ENCODE measurements around the gene RBM8A.

The RBM8A gene

DNA sequence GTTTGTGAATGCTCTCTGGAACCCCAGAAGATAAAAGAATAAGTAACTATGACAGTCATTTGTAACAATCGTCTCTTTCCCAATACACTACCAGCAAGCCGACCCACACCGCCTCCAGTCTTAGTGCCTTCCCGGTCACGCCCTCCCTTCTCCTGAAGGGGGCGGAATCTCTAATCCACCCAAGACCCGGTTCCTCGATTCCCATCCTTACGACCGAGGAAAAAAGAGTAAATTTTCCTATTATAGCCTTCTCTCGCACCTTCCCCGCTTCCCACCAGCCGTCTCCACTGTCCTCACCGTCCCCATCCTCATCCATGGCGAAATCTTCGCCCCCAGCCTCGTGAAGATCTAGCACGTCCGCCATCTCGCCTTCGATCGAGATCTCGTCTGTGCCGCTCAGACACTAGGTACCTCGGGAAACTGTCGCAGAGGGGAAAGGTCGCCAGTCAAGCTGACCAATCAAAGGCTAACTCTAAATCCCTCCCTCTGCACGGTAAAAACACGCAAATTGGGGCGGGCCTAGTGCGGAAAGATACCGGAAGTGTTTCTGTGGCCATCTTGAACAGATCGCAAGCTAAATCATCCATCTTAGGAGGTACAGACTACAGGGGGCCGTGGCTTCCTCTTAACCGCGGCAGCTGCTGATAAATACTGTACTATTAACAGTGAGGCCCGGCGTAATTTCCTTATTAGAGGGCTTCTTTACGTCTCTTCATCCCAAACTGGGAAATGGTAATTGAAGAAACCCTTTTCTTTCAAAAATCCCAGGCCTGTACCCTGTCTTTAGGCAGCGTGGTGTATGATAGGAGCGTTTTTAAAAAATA, at the start of gene RBM8A:
Gene RBM8A (minus strand): TSS at position 422 of the 824 bp plus-strand sequence. CDS start 58 bp downstream, at position 364.
- DNase-seq = peak; percentile 90

DNA sequence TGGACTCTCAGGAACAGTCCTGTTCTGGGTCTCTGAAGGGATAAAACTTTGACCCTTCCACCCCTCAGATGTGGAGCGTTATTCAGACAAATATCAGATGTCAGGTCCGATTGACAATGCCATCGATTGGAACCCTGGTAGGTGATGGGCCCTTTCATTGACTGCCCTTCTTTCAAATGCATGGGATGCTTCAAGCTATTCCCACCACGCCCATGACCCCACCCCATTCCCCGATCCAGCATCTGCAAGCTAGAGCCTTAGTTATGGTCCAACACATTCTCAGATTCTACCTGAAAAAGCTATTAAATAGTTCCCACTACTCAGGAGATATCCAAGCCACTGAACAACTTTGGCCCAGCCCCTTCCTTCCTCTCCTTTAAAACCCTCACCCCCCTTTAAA, 49.7 kb upstream of the RBM8A start:
- no peak for DNase-seq

DNA sequence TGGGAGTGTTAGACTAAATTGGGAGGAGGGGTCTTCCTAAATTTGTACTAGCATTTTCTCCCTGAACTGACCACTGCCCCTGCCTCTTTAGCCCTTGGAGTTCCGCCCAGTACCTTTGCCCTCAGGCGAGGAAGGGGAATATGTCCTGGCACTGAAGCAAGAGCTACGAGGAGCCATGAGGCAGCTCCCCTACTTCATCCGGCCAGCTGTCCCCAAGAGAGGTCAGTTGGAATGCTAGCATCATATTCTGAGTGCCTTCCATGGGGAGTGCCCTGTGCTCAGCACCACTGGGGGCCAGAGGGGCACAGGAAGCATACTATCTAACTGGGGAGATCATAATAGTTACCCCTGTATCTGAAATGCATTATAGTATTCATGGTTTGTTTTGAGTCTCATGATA, 47.9 kb upstream of the RBM8A start:
- no peak for DNase-seq

DNA sequence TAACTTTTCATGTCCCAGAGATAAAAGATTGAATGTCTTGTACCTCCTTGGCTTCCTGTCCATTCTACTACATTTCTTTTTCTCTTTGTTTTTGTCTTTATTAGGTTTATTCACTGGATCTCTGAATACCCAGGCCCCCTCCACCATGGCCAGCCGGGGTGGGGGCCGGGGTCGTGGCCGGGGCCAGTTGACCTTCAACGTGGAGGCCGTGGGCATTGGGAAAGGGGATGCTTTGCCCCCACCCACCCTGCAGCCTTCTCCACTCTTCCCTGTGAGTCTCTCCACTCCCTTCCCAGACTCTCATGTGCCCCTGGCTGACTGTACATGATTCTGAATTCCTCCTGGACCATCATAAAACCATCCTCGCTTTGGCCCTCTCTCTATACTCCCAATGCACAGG, 47.4 kb upstream of the RBM8A start:
- no peak for DNase-seq

DNA sequence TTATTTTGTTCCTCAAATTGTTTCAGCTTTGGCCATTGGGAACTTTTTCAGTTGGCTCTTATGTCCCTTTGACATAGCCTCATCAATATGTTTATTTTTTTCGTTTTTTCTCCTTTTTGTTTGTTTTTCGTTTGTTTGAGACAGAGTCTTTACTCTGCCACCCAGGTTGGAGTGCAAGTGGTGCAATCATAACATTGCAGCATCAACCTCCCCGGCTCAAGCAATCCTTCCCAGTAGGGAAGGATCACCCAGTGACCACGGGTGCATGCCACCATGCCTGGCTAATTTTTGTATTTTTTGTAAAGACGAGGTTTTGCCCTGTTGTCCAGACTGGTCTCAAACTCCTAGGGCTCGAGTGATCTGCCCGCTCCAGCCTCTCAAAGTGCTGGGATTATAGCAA, 45.3 kb upstream of the RBM8A start:
- DNase-seq = no peak

DNA sequence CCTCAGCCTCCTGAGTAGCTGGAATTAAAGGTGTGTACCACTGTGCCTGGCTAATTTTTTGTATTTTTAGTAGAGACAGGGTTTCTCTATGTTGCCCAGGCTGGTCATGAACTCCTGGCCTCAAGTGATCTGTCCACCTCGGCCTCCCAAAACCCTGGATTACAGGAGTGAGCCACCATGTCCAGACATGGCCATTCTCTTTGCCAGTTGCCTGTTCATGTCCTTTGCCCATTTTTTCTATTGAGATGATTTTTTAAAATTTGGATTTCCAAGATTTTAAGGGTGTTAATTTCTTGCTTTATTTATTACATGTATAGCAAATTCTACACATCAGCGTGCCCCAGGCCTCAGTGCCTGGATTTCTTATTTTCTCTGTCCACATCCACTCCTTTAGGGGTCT, 40.0 kb upstream of the RBM8A start:
- no peak for DNase-seq

DNA sequence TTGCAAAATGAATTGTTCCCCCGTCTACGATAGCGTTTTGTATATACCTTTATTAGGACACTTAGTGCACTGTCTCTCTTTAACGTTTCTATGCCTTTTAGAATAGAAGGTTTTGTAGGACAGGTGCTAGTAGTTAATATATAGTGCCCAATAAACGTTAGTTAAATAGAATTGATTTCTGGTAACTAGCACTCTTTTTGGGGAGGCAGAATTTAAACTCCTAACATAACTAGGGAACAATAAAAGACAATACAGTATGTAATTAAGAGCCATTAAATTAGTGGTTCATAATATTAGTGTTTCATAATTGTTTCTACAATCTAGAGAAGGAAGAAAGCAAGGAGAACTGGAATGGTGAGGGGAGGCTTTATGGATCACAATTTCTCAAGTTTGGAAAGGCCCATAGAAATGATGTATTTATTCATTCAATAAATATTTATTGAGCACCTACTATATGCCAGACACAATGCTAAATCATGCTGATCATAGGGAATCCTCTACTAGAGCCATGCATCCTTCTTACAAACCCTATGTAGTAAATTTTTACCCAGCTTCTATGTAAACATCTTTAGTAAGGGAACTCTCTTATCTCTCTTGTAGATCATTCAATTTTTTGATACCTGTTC, 37.9 kb upstream of the RBM8A start:
- no peak for DNase-seq

DNA sequence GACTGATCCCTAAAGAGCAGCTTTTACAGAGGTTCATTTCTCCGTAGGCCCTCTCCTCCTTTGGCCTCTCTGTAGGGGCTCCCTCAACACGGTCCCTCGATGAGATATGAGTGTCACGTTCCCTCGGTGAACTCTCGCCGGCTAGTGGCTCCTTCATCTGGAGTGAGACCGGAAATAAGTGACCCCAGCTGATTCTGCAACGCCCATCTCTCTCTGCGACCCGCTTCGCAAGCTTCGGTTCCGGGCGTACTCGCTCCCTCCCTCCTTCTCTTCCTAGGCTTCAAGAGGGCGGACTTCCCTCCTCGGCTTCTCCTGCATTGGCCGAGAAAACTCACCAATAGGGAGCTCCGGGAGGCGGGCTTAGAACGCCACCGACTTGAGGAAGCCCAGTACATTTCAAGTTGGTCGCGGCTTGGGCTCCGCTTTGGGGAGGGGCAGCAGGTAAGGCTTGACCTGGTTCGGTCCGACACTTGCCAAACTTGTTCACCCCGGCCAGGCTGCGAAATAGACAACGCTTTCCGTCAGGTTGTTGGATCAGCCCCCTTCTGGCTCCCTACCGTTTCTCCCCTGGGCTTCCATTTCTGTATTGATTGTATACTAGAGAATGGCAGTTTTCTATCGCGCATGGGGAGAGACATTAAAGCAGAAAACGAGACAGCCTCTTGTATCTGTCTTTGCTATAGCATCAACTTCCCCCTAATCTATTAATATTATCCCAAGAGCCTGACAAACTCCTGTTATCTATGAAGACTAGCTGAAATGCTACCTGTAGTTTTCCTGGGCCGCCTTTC, 37.2 kb upstream of the RBM8A start, which contains the start of the genes ANKRD34A and POLR3GL:
Gene ANKRD34A (minus strand): TSS at position 248 of the 791 bp plus-strand sequence. CDS start 2,816 bp downstream, outside the sequence.
Gene POLR3GL (plus strand): TSS at position 363 of the 791 bp plus-strand sequence. CDS start 10,176 bp downstream, outside the sequence.
- DNase-seq = peak; percentile 94

DNA sequence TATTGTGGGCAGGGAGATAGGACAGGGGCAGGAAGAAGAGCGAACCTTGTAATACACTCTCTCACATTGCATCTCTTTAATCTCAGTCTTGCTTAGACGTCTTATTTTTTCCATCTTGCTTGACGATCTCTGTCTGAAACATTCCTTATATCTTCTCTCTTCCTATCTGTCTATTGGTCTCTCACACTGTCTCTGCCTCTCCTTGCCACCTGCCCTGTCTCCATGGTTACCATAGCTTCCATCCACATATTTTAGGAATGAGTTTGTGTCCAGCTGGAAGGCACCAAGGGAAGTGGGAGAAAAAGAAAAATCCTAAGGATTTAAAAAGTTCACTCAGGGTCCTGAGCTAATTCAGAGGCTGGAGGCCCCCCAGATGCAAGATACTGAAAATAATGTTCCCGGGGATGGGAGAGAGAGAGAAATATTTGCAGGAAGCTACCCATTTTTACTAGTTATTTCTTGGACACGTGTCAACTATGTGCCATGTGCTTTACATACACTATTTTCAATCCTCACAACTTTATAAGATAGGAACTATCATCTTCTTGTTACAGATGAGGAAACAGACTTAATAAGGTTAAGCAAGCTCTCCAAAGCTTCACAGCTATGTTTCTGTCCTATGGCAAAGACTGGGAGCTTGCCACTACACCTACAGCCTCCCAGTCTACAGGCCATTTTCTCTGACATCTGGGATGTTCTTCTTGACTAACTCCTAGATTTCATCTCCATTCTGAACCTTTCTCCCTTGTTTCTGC, 36.2 kb upstream of the RBM8A start:
- no peak for DNase-seq

DNA sequence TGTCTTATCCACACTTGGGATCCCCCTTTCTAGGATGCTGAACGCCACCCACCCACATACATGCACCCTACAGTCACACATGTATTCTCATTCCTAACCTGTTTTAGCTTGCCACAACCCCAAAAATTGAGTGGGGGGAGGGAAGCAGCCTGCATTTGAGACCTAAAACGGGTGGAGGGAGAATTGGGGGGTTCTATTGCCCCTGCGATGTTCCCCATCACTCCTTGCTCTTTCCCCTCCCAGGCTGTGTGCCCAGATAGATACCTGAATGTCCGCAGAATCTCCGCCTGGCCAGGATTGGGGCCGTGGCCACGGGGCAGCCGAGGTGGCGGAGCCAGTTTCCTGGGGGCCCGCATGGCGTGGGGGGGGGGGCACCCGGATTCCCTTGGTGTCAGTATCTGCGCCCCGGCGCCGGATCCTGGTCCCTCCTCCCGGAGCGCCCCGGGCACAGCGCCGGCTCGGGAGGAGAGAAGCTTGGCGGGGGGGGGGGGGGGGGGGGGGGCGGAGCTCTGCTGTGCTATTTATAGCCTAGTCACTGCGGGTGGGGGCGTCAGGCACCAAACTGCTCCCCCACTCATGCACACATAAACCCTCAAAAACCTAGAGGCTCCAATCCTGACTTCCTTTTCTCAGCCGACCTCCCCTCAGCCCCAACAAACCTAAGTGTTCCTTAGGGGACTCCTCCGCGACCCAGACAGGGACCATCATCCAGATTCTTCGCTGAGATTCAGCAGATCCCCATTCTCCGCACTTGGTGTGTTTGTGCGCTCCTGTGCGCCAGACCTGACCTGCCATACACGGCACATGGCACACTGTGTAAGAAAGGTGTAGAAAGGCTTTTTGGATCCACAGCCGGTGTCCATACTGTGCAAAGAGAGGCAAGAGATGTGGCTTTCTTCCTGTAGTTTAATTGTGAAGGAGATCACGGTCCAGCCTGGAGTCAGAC, 35.1 kb upstream of the RBM8A start:
- no peak for DNase-seq

DNA sequence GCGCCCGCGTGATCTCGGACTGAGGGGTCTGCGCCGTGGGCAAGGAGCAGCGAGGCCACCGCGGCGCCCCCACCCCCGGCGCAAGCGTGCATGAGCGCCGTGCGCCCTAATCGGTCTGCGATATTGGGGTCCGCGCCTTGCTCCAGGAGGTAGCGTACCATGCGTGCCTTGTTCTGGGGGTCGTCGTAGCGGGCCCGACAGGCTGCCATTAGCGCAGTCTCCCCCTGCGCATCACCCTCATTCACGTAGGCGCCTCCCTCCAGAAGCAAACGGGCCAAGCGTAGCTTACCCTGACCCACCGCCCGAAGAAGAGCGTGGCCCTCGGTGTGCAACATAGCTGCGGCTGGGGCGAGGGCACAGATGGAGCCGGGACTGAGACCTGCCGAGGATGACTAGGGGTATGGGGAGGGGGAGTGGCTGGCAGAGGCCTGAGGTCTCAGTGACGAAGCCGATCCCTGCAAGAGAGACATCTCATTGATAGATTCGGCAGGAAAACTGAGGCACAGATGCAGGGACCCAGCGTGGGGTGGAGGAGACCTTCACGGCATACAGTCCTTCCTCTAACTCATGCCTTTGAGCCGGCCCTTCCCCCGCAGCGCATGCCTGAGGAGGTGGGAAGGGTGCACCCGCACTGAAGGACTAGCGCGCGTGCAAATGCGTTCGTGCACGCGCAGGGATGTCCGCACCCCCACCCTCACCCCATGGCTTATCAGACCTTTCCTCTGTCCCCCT, 34.3 kb upstream of the RBM8A start:
- no peak for DNase-seq

DNA sequence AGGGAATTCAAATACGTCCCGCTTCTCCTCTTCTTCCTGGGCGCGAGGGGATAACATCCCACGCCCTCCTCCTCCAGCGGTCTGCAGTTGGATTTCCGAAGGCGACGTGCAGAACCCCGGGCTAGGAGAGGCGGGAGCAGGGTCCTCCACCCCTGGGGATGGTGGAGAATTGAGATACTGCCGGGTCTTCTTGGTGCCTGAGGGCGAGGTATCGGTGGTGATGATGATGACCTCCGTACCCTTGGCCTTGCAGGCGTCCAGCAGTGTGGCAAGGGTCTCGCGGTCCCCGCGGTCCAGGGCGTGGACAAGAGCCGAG, 33.8 kb upstream of the RBM8A start:
- DNase-seq = no peak

DNA sequence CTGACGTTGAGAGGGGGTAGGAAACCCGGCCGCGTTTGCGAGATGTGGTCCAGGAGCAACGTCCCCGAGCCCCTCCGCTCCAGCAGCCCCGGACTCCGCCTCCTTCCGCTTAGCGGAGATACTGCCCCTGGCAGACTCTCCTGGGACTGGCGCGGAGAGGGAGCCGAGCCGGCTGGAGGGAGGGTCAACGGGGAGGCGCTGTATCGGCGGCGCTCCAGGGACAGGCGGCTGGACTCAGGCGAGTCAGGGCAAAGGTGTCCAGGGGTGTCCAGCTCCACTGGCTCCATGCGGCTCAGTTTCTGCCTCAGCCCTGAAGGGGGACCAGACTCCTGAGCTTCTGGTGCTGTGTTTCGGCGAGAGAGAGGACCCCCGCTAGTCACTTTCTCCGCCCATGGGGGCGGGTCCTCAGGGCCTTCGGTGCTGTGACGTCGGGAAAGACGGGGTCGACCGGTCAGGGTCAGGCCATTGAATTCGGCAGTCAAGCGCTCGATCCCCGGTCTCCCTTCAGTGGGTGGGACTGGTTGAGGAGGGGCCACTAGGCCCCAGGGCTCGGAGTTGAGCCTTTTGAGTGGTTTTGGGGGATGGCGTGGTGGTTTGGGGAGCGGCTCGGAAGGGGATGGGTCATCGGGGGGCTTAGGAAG, 33.3 kb upstream of the RBM8A start:
- no peak for DNase-seq

DNA sequence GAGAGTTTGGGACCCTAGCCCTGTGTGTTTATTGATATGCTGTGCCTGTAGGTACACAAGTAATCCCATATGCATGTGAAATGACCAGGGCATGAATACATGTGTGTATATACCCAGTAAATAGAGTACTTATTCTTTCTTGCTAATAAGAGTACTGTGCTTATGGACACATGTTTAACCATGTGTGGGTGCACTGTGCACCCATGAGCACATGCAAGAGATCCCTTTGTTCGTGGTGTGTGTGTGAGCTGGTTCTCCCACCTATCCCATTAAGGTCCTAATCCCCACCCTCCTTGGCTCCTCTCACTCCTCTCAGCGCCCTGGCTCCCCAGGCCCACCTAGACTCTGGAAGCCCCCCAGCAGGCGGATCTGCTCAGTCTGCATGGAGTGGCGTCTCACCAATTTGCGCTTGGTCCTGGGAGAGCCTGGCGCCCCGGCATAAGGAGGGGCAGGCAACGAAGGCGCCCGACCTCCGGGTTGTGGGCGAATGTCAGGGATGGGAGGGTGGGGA, 32.7 kb upstream of the RBM8A start:
- no peak for DNase-seq

DNA sequence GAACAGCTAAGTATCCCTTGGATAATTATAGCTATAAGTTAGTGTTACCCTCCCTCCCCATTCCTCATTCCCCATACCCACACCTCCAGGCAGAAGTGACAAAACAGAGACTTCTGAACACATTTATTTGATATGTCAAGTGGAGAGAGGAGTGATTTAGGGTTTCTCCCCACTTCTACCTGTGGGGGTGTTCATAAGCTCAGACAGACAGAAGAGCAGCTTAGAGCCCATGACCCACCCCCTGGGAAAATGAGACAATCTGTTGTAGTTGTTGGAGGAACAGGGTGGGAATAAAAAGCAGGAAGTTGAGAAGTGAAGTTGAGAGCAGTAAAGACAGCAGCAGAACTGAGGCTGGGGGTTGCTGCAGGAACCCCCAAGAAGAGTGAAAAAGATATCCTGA, 32.0 kb upstream of the RBM8A start:
- DNase-seq = no peak

DNA sequence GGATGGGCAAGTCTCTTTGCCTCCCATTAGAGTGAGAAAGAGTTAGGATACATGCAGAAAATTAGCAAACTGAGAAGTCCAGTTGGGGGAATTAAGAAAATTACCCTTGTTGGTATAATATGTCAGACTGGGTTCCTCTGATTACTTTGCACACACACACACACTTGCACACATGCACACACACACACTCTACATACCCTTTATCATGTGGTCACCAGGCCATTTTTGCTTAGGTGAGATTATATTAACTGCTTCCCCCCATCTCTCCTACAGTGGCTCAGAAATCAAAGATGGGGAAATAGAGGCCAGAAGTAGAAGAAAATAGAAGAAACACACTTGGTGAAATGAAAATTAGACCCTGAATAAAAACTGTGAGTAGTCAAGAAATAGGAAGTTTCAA, 31.4 kb upstream of the RBM8A start:
- no peak for DNase-seq

DNA sequence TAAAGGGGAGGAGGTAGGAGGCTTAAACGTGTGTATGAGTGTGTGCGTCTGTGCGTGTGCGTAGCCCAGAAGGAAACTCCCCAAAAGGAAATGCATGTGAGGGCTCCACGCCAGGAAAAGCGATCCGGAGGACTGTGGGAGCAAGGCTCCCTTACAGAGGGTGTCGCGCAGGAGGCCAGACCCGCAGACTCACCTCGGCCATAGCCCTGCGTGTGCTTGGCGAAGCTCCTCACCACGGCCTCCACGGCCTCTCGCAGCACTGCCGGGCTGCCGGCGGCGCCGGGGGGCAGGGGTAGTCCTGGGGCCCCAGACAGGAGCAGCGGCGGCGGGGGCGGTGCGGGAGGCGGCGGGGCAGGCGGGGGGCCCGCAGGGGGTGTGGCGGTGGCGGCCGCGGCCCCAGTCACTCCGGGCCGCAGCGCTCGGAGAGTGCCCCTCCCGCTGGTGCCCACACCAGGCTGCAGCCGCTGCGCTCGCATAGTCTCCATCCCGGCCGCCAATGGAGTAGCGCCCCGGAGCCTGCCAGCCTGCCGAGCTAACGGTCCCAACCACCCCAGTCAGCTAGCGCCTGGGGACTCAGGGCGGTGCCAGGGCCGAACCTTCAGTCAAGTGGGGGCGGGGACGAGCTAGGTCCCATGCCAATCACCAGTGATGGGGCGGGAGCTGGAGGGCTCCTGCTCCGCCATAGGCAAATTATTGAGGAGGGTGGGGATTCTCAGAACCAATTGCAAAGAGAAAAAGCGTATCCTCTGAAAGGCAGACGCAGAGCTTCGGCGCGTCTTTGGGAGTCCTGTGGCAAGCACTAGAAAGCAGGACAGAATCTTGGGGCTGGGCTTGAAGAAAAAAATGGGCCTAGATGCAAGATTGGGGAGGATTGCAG, 30.4 kb upstream of the RBM8A start, which contains the start of gene LIX1L:
Gene LIX1L (minus strand): TSS at position 575 of the 877 bp plus-strand sequence. CDS start 90 bp downstream, at position 485.
- peak; percentile 95 for DNase-seq

DNA sequence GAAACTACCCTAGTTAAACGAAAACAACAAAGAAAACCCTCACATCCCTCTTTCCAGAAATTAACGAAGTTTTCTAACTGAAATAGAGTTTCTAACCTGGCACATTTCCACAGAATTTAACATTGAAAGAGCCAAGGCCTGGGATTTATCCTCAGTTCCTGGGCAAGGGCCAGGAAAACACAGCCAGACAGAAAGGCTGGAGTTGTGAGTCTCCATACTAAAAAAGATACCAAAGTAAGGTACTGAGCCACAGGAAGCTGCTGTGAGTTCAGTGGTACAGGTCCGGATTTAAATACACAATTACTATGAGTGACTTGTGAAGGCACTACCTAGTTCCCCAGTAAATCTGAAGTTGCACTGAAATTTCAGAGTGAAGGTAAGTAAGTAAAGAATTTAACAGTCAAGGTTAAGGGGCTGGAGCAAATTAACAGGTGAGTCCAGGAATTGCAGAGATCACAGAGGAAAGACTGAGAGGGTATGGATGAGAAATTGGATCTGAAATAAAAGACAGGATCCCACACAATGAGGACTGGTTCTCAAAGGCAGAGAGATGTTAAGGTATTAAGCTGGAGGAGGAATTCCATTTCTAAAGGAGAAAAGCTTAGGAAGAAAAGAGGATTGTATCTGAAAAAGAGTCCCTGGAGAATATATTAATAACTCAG, 29.6 kb upstream of the RBM8A start:
- no peak for DNase-seq

Data from NK-92 treated with Interleukin-12 subunit alpha and Interleukin-12 subunit beta, amount 100 ng/mL, for 24 hours (cell line).